HEK293 (cell line): ENCODE measurements around the gene ZMYM5.

Source experiments
- CTCF ChIA-PET: fragments of 350-600 bp; formaldehyde crosslinking; extraction: SDS; loops from one replicate; lab custom pipeline; 2021; ENCODE audit warnings: antibody characterized with exemption; lab: Yijun Ruan, JAX
- POLR2A ChIA-PET: fragments of 300-600 bp; formaldehyde crosslinking; extraction: SDS; loops from one replicate; lab custom pipeline; 2020; ENCODE audit warnings: antibody characterized with exemption, inconsistent platforms; lab: Yijun Ruan, JAX
- H3K27ac ChIP-seq: fragments of 200-500 bp; sonication (Bioruptor generic); 2 replicates; pipeline ENCODE4 v1.5.1; 2014; ENCODE audit warnings: low read depth, low read length, control low read depth, inconsistent platforms; ENCODE audit errors: extremely low read depth
- H3K36me3 ChIP-seq, 2 experiments: fragments of 200-500 bp in 1 of 2; sonication (Bioruptor generic) in 1 of 2; 1 replicate in 1 of 2; 2 replicates in 1 of 2; pipeline ENCODE4 v1.5.1; 2014 to 2017; ENCODE audit warnings: inconsistent platforms in 2 of 2, low read length in 2 of 2; ENCODE audit not compliant: control insufficient read depth in 2 of 2, insufficient read depth in 1 of 2
- H3K4me1 ChIP-seq: fragments of 200-500 bp; sonication (Bioruptor generic); 2 replicates; pipeline ENCODE4 v1.5.1; 2014; ENCODE audit warnings: mild to moderate bottlenecking, low read length, inconsistent platforms; ENCODE audit not compliant: control insufficient read depth, insufficient read depth
- H3K4me3 ChIP-seq: 2 replicates; pipeline ENCODE4 v1.5.1; 2011; ENCODE audit warnings: low read depth, mild to moderate bottlenecking, control low read depth, low read length, moderate library complexity
- H3K9me3 ChIP-seq: fragments of 200-500 bp; sonication (Bioruptor generic); 2 replicates; pipeline ENCODE4 v1.5.1; 2014; ENCODE audit warnings: low read depth, low read length, inconsistent platforms; ENCODE audit not compliant: control insufficient read depth, insufficient read depth
- BCL11A ChIP-seq: fragments of 450-650 bp; formaldehyde crosslinking; IDR thresholded peaks from 2 replicates; pipeline ENCODE4 v1.5.1; 2016; ENCODE audit warnings: low read depth, missing biosample characterization, missing genetic modification characterization
- FEZF1 ChIP-seq: fragments of 450-650 bp; formaldehyde crosslinking; IDR thresholded peaks from 2 replicates; pipeline ENCODE4 v1.5.1; 2016; ENCODE audit warnings: missing biosample characterization, missing genetic modification characterization
- HOXD13 ChIP-seq: sonication (generic); formaldehyde crosslinking; IDR thresholded peaks from 2 replicates; pipeline ENCODE4 v1.8.0; 2022; ENCODE audit warnings: missing genetic modification reagents, borderline replicate concordance
- IKZF3 ChIP-seq: fragments of 450-650 bp; IDR thresholded peaks from 2 replicates; pipeline ENCODE4 v1.5.0; 2018; ENCODE audit warnings: missing biosample characterization, mild to moderate bottlenecking, missing genetic modification characterization, moderate library complexity
- KLF1 ChIP-seq: fragments of 450-650 bp; formaldehyde crosslinking; IDR thresholded peaks from 2 replicates; pipeline ENCODE4 v1.5.1; 2016; ENCODE audit warnings: missing biosample characterization, missing genetic modification characterization
- OSR2 ChIP-seq: fragments of 450-650 bp; formaldehyde crosslinking; IDR thresholded peaks from 2 replicates; pipeline ENCODE4 v1.5.1; 2016; ENCODE audit warnings: missing biosample characterization, missing genetic modification characterization
- REPIN1 ChIP-seq: fragments of 450-650 bp; formaldehyde crosslinking; IDR thresholded peaks from 2 replicates; pipeline ENCODE4 v1.5.1; 2017; ENCODE audit warnings: missing biosample characterization, missing genetic modification characterization, low read depth
- SP3 ChIP-seq: fragments of 450-650 bp; formaldehyde crosslinking; IDR thresholded peaks from 2 replicates; pipeline ENCODE4 v1.5.1; 2016; ENCODE audit warnings: missing biosample characterization, missing genetic modification characterization
- YY1 ChIP-seq: fragments of 450-650 bp; formaldehyde crosslinking; IDR thresholded peaks from 2 replicates; pipeline ENCODE4 v1.5.1; 2018; ENCODE audit warnings: missing biosample characterization, missing genetic modification characterization
- ZEB2 ChIP-seq: fragments of 450-650 bp; formaldehyde crosslinking; IDR thresholded peaks from 2 replicates; pipeline ENCODE4 v1.5.1; 2016; ENCODE audit warnings: missing biosample characterization, missing genetic modification characterization
- ZFP3 ChIP-seq: fragments of 450-650 bp; formaldehyde crosslinking; IDR thresholded peaks from 2 replicates; pipeline ENCODE4 v1.5.1; 2016; ENCODE audit warnings: low read depth, missing biosample characterization, missing genetic modification characterization
- ZIC2 ChIP-seq: fragments of 450-650 bp; formaldehyde crosslinking; IDR thresholded peaks from 2 replicates; pipeline ENCODE4 v1.5.1; 2016; ENCODE audit warnings: missing biosample characterization, missing genetic modification characterization
- ZNF221 ChIP-seq: fragments of 450-650 bp; formaldehyde crosslinking; IDR thresholded peaks from 2 replicates; pipeline ENCODE4 v1.5.1; 2017; ENCODE audit warnings: missing biosample characterization, missing genetic modification characterization, borderline replicate concordance
- ZNF239 ChIP-seq: fragments of 450-650 bp; formaldehyde crosslinking; IDR thresholded peaks from 2 replicates; pipeline ENCODE4 v1.5.1; 2016; ENCODE audit warnings: missing biosample characterization, missing genetic modification characterization
- ZNF248 ChIP-seq: fragments of 450-650 bp; formaldehyde crosslinking; IDR thresholded peaks from 2 replicates; pipeline ENCODE4 v1.5.1; 2017; ENCODE audit warnings: missing biosample characterization, missing genetic modification characterization
- ZNF292 ChIP-seq: fragments of 450-650 bp; formaldehyde crosslinking; IDR thresholded peaks from 2 replicates; pipeline ENCODE4 v1.5.1; 2016; ENCODE audit warnings: low read depth, missing biosample characterization, missing genetic modification characterization, borderline replicate concordance
- ZNF366 ChIP-seq: fragments of 450-650 bp; formaldehyde crosslinking; conservative IDR thresholded peaks from 2 replicates; pipeline ENCODE4 v1.5.1; 2016; ENCODE audit warnings: missing biosample characterization, missing genetic modification characterization
- ZNF501 ChIP-seq: fragments of 450-650 bp; formaldehyde crosslinking; IDR thresholded peaks from 2 replicates; pipeline ENCODE4 v1.5.1; 2016; ENCODE audit warnings: missing biosample characterization, missing genetic modification characterization
- ZNF510 ChIP-seq: fragments of 450-650 bp; formaldehyde crosslinking; IDR thresholded peaks from 2 replicates; pipeline ENCODE4 v1.5.1; 2018; ENCODE audit warnings: mild to moderate bottlenecking, missing genetic modification characterization, missing biosample characterization; ENCODE audit not compliant: insufficient replicate concordance
- ZNF548 ChIP-seq: fragments of 450-650 bp; formaldehyde crosslinking; IDR thresholded peaks from 2 replicates; pipeline ENCODE4 v1.5.1; 2016; ENCODE audit warnings: missing biosample characterization, missing genetic modification characterization
- ZNF555 ChIP-seq: fragments of 450-650 bp; formaldehyde crosslinking; conservative IDR thresholded peaks from 2 replicates; pipeline ENCODE4 v1.5.1; 2017; ENCODE audit warnings: missing biosample characterization, mild to moderate bottlenecking, missing genetic modification characterization, inconsistent platforms
- ZNF560 ChIP-seq: fragments of 450-650 bp; formaldehyde crosslinking; IDR thresholded peaks from 2 replicates; pipeline ENCODE4 v1.5.1; 2017; ENCODE audit warnings: missing biosample characterization, missing genetic modification characterization, borderline replicate concordance
- ZNF585B ChIP-seq: fragments of 450-650 bp; formaldehyde crosslinking; IDR thresholded peaks from 2 replicates; pipeline ENCODE4 v1.5.1; 2016; ENCODE audit warnings: missing biosample characterization, missing genetic modification characterization
- ZNF596 ChIP-seq: fragments of 450-650 bp; IDR thresholded peaks from 2 replicates; pipeline ENCODE4 v1.5.0; 2018; ENCODE audit warnings: missing biosample characterization, mild to moderate bottlenecking, missing genetic modification characterization, moderate library complexity
- ZNF621 ChIP-seq: fragments of 450-650 bp; formaldehyde crosslinking; IDR thresholded peaks from 2 replicates; pipeline ENCODE4 v1.5.1; 2017; ENCODE audit warnings: missing biosample characterization, missing genetic modification characterization
- ZNF670 ChIP-seq: fragments of 450-650 bp; formaldehyde crosslinking; IDR thresholded peaks from 2 replicates; pipeline ENCODE4 v1.5.1; 2016; ENCODE audit warnings: missing biosample characterization, missing genetic modification characterization, low read depth
- ZNF76 ChIP-seq: fragments of 450-650 bp; formaldehyde crosslinking; IDR thresholded peaks from 2 replicates; pipeline ENCODE4; 2016; ENCODE audit warnings: low read depth, missing biosample characterization, missing genetic modification characterization, borderline replicate concordance
- ZNF837 ChIP-seq: fragments of 450-650 bp; formaldehyde crosslinking; IDR thresholded peaks from 2 replicates; pipeline ENCODE4 v1.5.1; 2016; ENCODE audit warnings: missing biosample characterization, missing genetic modification characterization
- ZNF843 ChIP-seq: fragments of 450-650 bp; formaldehyde crosslinking; IDR thresholded peaks from 2 replicates; pipeline ENCODE4 v1.5.1; 2016; ENCODE audit warnings: missing biosample characterization, missing genetic modification characterization
- ZSCAN30 ChIP-seq: fragments of 450-650 bp; IDR thresholded peaks from 2 replicates; pipeline ENCODE4 v1.5.1; 2018; ENCODE audit warnings: missing biosample characterization, mild to moderate bottlenecking, missing genetic modification characterization, moderate library complexity
- TF ChIP-seq, protein P1 (sequence below): fragments of 450-650 bp; formaldehyde crosslinking; IDR thresholded peaks from 2 replicates; pipeline ENCODE4 v1.5.1; 2016; ENCODE audit warnings: missing biosample characterization, missing genetic modification characterization, borderline replicate concordance
- TF ChIP-seq, protein P2 (sequence below): fragments of 450-650 bp; IDR thresholded peaks from 2 replicates; pipeline ENCODE4 v1.5.1; 2018; ENCODE audit warnings: missing biosample characterization, mild to moderate bottlenecking, missing genetic modification characterization
- TF ChIP-seq, protein P3 (sequence below): fragments of 450-650 bp; formaldehyde crosslinking; IDR thresholded peaks from 2 replicates; pipeline ENCODE4 v1.5.1; 2017; ENCODE audit warnings: missing biosample characterization, mild to moderate bottlenecking, missing genetic modification characterization, moderate library complexity
- TF ChIP-seq, protein P4 (sequence below): fragments of 450-650 bp; formaldehyde crosslinking; IDR thresholded peaks from 2 replicates; pipeline ENCODE4 v1.5.1; 2016; ENCODE audit warnings: missing biosample characterization, missing genetic modification characterization

The ZMYM5 gene

DNA sequence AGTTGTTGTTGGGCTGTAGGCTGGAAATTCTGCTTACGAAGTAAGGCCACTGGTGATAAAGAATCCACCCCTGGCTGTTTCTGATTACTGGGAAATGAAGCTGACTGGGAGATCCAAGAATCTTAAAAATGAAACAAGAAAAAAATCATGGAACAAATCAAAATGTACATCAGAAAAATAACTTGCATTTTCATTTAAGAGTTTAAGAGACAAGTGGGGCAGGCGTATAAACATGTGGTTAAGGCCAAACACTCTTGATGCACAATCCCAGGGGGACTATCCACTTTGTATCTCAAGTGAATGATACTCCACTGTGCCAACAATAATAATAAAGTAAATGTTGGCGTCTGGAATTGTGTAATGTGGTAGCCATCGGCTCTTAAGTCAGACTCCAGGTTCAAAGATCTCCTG, 24.6 kb downstream of the ZMYM5 start:
- peaks cover 9% of the 10 kb centered on the region; the same call in 1 of the 2 replicates for H3K4me1 ChIP-seq
- peak overlapping the region; percentile 44; the same call in 1 of the 2 replicates for H3K27ac ChIP-seq
- H3K4me3 ChIP-seq = no peak overlapping the region
- no peaks in the 10 kb centered on the region for H3K9me3 ChIP-seq
- ChIA-PET CTCF (interaction anchor here (0.7 kb wide), 1 partner anchor 98 kb away, joined by 3 read pairs; no protein-coding TSS in a partner anchor), POLR2A (no interaction called here)
- peaks cover 10 to 57% of the 10 kb centered on the region in 2 experiments; a peak in 2 of 3 replicates for H3K36me3 ChIP-seq
- TF ChIP-seq YY1 (tag by site-specific recombination) (no peak), ZNF221 (tag by site-specific recombination) (no peak), KLF1 (tag by site-specific recombination) (no peak), HOXD13 (CRISPR knock-in tag) (no peak), SP3 (tag by site-specific recombination) (no peak), BCL11A (tag by site-specific recombination) (0 out of 2 replicates have a peak, but pooled peaks have one; percentile 73), ZNF843 (tag by site-specific recombination) (0 out of 2 replicates have a peak, but pooled peaks have one; percentile 62), ZNF560 (no peak), ZNF239 (no peak), ZNF596 (tag by site-specific recombination) (no peak), OSR2 (tag by site-specific recombination) (peak; percentile 72), ZNF621 (tag by site-specific recombination) (no peak), ZFP3 (tag by site-specific recombination) (no peak), IKZF3 (tag by site-specific recombination) (no peak), FEZF1 (tag by site-specific recombination) (peak; percentile 61), ZIC2 (tag by site-specific recombination) (no peak), ZNF510 (no peak), ZNF670 (tag by site-specific recombination) (no peak), ZNF555 (tag by site-specific recombination) (no peak), ZSCAN30 (no peak), ZNF248 (tag by site-specific recombination) (no peak), ZNF837 (no peak), ZNF548 (tag by site-specific recombination) (no peak), ZNF366 (tag by site-specific recombination) (no peak), REPIN1 (tag by site-specific recombination) (no peak), ZEB2 (0 out of 2 replicates have a peak, but pooled peaks have one; percentile 11), ZNF292 (tag by site-specific recombination) (no peak), ZNF585B (tag by site-specific recombination) (no peak), ZNF76 (tag by site-specific recombination) (no peak), ZNF501 (tag by site-specific recombination) (no peak)
- TF ChIP-seq, protein P1, sequence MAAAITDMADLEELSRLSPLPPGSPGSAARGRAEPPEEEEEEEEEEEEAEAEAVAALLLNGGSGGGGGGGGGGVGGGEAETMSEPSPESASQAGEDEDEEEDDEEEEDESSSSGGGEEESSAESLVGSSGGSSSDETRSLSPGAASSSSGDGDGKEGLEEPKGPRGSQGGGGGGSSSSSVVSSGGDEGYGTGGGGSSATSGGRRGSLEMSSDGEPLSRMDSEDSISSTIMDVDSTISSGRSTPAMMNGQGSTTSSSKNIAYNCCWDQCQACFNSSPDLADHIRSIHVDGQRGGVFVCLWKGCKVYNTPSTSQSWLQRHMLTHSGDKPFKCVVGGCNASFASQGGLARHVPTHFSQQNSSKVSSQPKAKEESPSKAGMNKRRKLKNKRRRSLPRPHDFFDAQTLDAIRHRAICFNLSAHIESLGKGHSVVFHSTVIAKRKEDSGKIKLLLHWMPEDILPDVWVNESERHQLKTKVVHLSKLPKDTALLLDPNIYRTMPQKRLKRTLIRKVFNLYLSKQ (tag by site-specific recombination) = no peak
- TF ChIP-seq, protein P2, sequence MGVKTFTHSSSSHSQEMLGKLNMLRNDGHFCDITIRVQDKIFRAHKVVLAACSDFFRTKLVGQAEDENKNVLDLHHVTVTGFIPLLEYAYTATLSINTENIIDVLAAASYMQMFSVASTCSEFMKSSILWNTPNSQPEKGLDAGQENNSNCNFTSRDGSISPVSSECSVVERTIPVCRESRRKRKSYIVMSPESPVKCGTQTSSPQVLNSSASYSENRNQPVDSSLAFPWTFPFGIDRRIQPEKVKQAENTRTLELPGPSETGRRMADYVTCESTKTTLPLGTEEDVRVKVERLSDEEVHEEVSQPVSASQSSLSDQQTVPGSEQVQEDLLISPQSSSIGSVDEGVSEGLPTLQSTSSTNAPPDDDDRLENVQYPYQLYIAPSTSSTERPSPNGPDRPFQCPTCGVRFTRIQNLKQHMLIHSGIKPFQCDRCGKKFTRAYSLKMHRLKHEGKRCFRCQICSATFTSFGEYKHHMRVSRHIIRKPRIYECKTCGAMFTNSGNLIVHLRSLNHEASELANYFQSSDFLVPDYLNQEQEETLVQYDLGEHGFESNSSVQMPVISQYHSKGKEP (tag by site-specific recombination) = peak; percentile 64
- TF ChIP-seq, protein P3, sequence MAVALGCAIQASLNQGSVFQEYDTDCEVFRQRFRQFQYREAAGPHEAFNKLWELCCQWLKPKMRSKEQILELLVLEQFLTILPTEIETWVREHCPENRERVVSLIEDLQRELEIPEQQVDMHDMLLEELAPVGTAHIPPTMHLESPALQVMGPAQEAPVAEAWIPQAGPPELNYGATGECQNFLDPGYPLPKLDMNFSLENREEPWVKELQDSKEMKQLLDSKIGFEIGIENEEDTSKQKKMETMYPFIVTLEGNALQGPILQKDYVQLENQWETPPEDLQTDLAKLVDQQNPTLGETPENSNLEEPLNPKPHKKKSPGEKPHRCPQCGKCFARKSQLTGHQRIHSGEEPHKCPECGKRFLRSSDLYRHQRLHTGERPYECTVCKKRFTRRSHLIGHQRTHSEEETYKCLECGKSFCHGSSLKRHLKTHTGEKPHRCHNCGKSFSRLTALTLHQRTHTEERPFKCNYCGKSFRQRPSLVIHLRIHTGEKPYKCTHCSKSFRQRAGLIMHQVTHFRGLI (tag by site-specific recombination) = no peak
- TF ChIP-seq, protein P4, sequence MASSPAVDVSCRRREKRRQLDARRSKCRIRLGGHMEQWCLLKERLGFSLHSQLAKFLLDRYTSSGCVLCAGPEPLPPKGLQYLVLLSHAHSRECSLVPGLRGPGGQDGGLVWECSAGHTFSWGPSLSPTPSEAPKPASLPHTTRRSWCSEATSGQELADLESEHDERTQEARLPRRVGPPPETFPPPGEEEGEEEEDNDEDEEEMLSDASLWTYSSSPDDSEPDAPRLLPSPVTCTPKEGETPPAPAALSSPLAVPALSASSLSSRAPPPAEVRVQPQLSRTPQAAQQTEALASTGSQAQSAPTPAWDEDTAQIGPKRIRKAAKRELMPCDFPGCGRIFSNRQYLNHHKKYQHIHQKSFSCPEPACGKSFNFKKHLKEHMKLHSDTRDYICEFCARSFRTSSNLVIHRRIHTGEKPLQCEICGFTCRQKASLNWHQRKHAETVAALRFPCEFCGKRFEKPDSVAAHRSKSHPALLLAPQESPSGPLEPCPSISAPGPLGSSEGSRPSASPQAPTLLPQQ = no peak
